Large intestine (tissue), 3 donors: ENCODE data around the gene EPO. TPM values are rescaled to one million over a fixed set of nuclear protein-coding genes. Genes with fewer than 3 reads are reported as not detected.
A peak's percentile ranks its signal among the peaks of the same experiment; 100 is the strongest.
"Not testable (repeated sequence)": the region's sequence is repeated elsewhere in the genome, so short reads cannot be mapped to it uniquely, and the experiment has no call there.

Experiments used
- DNase-seq, 2 donors: peaks; one replicate each; pipeline versions ENCODE4 v3.0.0 to v3.0.0-alpha.2; 2013
- H3K27ac ChIP-seq: one replicate; pipeline ENCODE4 v1.5.1; 2013; ENCODE audit warnings: low read length
- H3K27me3 ChIP-seq: 2 replicates; pipeline ENCODE4 v1.6.1; 2013; ENCODE audit warnings: low read length; ENCODE audit not compliant: control insufficient read depth, insufficient read depth
- H3K36me3 ChIP-seq: 2 replicates; pipeline ENCODE4 v1.6.1; 2013; ENCODE audit warnings: low read length; ENCODE audit not compliant: control insufficient read depth, insufficient read depth
- H3K4me1 ChIP-seq: one replicate; pipeline ENCODE4 v1.6.1; 2013; ENCODE audit warnings: low read length; ENCODE audit not compliant: control insufficient read depth, insufficient read depth
- H3K4me3 ChIP-seq: one replicate; pipeline ENCODE4 v1.5.1; 2013; ENCODE audit warnings: low read length
- H3K9me3 ChIP-seq: one replicate; pipeline ENCODE4 v1.6.1; 2013; ENCODE audit warnings: mild to moderate bottlenecking, low read depth, low read length, moderate library complexity; ENCODE audit not compliant: control insufficient read depth
- WGBS: methylation state at CpG from one replicate; pipeline ENCODE4 v1.1.5; 2013; ENCODE audit warnings: low lambda C conversion rate; ENCODE audit not compliant: insufficient coverage; 5-methylcytosine and 5-hydroxymethylcytosine counted together
- polyA plus RNA-seq: library from polyadenylated mRNA; unstranded; fragments of 120-200 nt; gene quantifications from one replicate; pipeline ENCODE4 v1.2.1, GENCODE V29; 2013

Gene EPO
- polyA plus RNA-seq, 1 donor: 0.19 TPM

DNA sequence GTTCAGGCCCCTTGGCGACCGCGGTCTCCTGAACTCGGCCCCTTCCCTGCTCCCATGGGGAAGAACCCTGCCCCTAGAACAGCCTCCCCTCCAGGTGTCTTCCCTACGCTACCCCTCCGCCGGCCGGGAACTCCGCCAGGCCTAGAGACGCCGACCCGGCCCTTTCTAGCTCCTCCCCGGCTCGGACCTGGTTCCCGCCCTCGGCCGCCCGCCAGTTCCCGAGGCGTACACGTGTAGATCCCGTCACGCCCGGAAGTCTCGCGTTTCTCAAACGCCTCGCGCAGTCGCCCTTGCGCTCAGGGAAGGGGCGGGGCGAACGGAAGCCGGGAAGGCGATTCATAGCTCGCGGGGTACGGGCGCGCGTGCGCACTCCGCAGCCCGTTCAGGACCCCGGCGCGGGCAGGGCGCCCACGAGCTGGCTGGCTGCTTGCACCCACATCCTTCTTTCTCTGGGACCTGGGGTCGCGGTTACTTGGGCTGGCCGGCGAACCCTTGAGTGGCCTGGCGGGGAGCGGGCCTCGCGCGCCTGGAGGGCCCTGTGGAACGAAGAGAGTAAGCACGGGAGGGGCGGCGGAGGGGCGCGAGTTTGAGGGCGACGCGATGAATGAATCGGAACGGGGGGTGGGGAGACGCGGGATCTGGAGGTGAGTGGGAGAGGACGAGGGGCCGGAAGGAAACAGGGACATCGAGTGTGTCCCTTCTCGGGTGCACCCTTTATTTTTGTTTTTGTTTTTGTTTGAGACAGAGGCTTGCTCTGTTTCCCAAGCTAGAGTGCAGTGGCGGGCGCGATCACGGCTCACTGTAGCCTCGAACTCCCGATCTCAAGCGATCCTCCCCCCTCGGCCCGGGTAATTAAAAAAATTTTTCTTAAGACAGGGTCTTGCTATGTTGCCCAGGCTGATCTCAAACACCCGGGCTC lies 14.3 kb upstream of the EPO start, which contains the start of gene POP7:
TSS of gene POP7 (plus strand) at position 369 of the 919 bp plus-strand sequence. CDS start 710 bp downstream, outside the sequence.
- peak; percentile 98 to 99 for DNase-seq
- H3K27ac ChIP-seq: peak within 1 kb of the TSS; percentile 96
- no peaks in the 10 kb centered on the region for H3K36me3 ChIP-seq
- no CpG with 5 or more reads among the region's 86 CpGs for WGBS
- peaks cover 16% of the 10 kb centered on the region for H3K4me1 ChIP-seq
- H3K9me3 ChIP-seq: no peaks in the 10 kb centered on the region
- peak within 1 kb of the TSS; percentile 95 for H3K4me3 ChIP-seq
- no peaks in the 10 kb centered on the region for H3K27me3 ChIP-seq

GRCh38 chr7:100706672-100707311 lies 13.5 kb upstream of the EPO start:
- peak overlapping the region; percentile 96 for H3K27ac ChIP-seq
- peak in 1 of 2 donors; percentile 66 for DNase-seq
- H3K27me3 ChIP-seq: no peaks in the 10 kb centered on the region
- no peaks in the 10 kb centered on the region for H3K36me3 ChIP-seq
- WGBS: no CpG with 5 or more reads among the region's 34 CpGs
- no peaks in the 10 kb centered on the region for H3K9me3 ChIP-seq
- peaks cover 16% of the 10 kb centered on the region for H3K4me1 ChIP-seq
- H3K4me3 ChIP-seq: peak overlapping the region; percentile 95

DNA sequence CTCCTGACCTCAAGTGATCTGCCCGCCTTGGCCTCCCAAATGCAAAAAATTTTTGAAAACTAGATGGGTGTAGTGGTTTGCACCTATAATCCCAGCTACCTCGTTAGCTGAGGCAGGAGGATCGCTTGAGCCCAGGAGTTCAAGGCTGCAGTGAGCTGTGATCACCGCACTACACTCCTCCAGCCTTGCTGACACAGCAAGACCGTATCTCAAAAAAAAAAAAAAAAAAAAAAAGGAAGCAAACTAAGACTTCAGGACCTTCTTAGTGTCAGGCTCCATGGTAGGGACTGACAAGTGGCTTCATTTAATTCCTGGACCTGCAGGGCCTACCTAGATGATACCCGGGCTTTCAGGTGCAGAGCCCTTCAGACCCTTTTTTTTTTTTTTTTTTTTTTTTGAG lies 11.9 kb upstream of the EPO start:
- no peak for DNase-seq
- Histone ChIP-seq H3K27me3 (no peaks in the 10 kb centered on the region), H3K9me3 (no peaks in the 10 kb centered on the region), H3K36me3 (no peaks in the 10 kb centered on the region), H3K4me3 (no peak overlapping the region), H3K27ac (no peak overlapping the region), H3K4me1 (peaks cover 16% of the 10 kb centered on the region)
- WGBS: no CpG with 5 or more reads among the region's 6 CpGs

DNA sequence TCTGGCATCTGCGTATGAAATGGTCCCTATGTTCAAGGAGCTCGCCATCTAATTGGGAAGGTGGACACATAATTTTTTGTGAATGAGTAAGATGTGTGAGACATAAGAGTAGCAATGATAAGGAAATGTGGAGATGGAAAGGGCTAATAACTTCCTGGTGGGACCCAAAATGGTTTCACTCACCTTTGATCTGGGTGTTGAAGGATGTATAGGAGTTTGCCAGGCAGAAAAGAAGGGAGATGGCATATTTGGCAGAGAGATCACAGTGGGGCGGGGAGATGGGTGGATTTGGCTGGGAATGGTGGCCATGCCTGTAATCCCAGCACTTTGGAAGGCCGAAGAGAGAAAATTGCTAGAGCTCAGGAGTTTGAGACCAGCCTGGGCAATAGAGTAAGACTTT lies 9.8 kb upstream of the EPO start:
- DNase-seq: no peak
- H3K4me1 ChIP-seq: peaks cover 16% of the 10 kb centered on the region
- H3K4me3 ChIP-seq: no peak overlapping the region
- 100% methylated on average over 1 of the region's 4 CpGs for WGBS
- H3K36me3 ChIP-seq: no peaks in the 10 kb centered on the region
- no peaks in the 10 kb centered on the region for H3K9me3 ChIP-seq
- no peak overlapping the region for H3K27ac ChIP-seq
- no peaks in the 10 kb centered on the region for H3K27me3 ChIP-seq

- H3K27me3 ChIP-seq: no peaks in the 10 kb centered on the region
- H3K4me1 ChIP-seq: peaks cover 16% of the 10 kb centered on the region
- no CpG with 5 or more reads among the region's 11 CpGs for WGBS
- H3K27ac ChIP-seq: no peak overlapping the region
- no peaks in the 10 kb centered on the region for H3K9me3 ChIP-seq
- H3K36me3 ChIP-seq: no peaks in the 10 kb centered on the region
- H3K4me3 ChIP-seq: no peak overlapping the region
- no peak for DNase-seq
Observed at GRCh38 chr7:100711369-100711768, 8.9 kb upstream of the EPO start.

- Histone ChIP-seq H3K4me3 (no peak overlapping the region), H3K4me1 (peaks cover 13% of the 10 kb centered on the region), H3K27me3 (peaks cover 5% of the 10 kb centered on the region), H3K27ac (no peak overlapping the region), H3K36me3 (no peaks in the 10 kb centered on the region), H3K9me3 (no peaks in the 10 kb centered on the region)
- no CpG with 5 or more reads among the region's 8 CpGs for WGBS
- no peak for DNase-seq
Observed at GRCh38 chr7:100714725-100715124, 5.5 kb upstream of the EPO start.

GRCh38 chr7:100717073-100717472 lies 3.2 kb upstream of the EPO start:
- peaks cover 26% of the 10 kb centered on the region for H3K4me1 ChIP-seq
- not testable (repeated sequence) for DNase-seq, H3K9me3 ChIP-seq, H3K4me3 ChIP-seq, H3K27ac ChIP-seq, H3K36me3 ChIP-seq
- H3K27me3 ChIP-seq: peaks cover 25% of the 10 kb centered on the region
- WGBS: 90% methylated on average over 2 of the region's 2 CpGs

DNA sequence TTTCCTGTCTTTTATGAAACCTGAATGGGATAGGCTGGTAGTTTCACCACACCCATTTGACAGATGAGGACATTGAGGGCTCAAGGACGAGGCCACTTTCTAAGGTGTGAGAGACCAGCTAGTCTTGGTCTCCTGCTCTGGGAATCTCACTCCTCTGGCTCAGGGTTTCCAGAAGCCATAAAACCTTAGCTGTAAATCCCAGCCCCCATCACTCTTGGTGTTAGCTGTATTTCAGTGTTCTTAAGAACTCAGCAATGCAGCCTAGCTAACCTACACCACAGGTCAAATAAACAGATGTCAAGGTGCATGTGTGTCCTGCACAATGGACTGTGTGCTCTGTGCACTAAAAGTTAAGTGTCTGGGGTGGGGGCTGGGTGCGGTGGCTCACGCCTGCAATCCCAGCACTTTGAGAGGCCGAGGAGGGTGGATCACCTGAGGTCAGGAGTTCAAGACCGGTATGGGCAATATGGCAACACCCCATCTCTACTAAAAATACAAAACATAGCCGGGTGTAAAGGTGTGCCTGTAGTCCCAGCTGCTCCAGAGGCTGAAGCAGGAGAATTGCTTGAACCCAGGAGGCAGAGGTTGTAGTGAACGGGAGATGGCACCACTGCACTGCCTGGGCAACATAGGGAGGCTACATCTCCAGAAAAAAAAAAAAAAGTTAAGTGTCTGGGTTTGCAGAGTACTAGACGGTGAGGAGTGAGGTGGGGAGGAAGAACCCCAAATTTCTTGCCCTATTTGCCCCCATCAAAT lies 567 bp upstream of the EPO start:
- Histone ChIP-seq H3K4me1 (peaks cover 21% of the 10 kb centered on the region), H3K9me3 (no peaks in the 10 kb centered on the region), H3K36me3 (no peaks in the 10 kb centered on the region), H3K4me3 (no peak overlapping the region), H3K27me3 (peaks cover 28% of the 10 kb centered on the region), H3K27ac (peak overlapping the region; percentile 23)
- no CpG with 5 or more reads among the region's 8 CpGs for WGBS
- DNase-seq: peak in 1 of 2 donors; percentile 53

DNA sequence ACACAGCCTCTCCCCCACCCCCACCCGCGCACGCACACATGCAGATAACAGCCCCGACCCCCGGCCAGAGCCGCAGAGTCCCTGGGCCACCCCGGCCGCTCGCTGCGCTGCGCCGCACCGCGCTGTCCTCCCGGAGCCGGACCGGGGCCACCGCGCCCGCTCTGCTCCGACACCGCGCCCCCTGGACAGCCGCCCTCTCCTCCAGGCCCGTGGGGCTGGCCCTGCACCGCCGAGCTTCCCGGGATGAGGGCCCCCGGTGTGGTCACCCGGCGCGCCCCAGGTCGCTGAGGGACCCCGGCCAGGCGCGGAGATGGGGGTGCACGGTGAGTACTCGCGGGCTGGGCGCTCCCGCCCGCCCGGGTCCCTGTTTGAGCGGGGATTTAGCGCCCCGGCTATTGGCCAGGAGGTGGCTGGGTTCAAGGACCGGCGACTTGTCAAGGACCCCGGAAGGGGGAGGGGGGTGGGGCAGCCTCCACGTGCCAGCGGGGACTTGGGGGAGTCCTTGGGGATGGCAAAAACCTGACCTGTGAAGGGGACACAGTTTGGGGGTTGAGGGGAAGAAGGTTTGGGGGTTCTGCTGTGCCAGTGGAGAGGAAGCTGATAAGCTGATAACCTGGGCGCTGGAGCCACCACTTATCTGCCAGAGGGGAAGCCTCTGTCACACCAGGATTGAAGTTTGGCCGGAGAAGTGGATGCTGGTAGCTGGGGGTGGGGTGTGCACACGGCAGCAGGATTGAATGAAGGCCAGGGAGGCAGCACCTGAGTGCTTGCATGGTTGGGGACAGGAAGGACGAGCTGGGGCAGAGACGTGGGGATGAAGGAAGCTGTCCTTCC lies 620 bp downstream of the EPO start:
- WGBS: no CpG with 5 or more reads among the region's 56 CpGs
- Histone ChIP-seq H3K4me1 (peaks cover 25% of the 10 kb centered on the region), H3K36me3 (no peaks in the 10 kb centered on the region), H3K9me3 (no peaks in the 10 kb centered on the region), H3K27me3 (peaks cover 28% of the 10 kb centered on the region), H3K4me3 (no peak overlapping the region), H3K27ac (no peak overlapping the region)
- DNase-seq: no peak
